Loucy (cell line): ENCODE results near the gene POFUT1.
"Not testable (repeated sequence)": the region's sequence is repeated elsewhere in the genome, so short reads cannot be mapped to it uniquely, and the experiment has no call there.

Experiments
- H2AFZ ChIP-seq: fragments of 200-600 bp; sonication (generic); 2 replicates; pipeline ENCODE4 v1.6.0; 2016; ENCODE audit warnings: antibody characterized with exemption, mild to moderate bottlenecking, low read length, moderate library complexity
- H3F3A ChIP-seq: fragments of 200-600 bp; 2 replicates; pipeline ENCODE4 v1.6.0; 2016; ENCODE audit warnings: antibody characterized with exemption, low read depth, mild to moderate bottlenecking
- H3K27me3 ChIP-seq: fragments of 200-600 bp; sonication (generic); 2 replicates; pipeline ENCODE4 v1.6.1; 2014; ENCODE audit warnings: low read length, mild to moderate bottlenecking; ENCODE audit not compliant: insufficient read depth, poor library complexity, severe bottlenecking
- H3K36me3 ChIP-seq: fragments of 200-600 bp; sonication (generic); 2 replicates; pipeline ENCODE4 v1.6.1; 2016; ENCODE audit warnings: low read length; ENCODE audit not compliant: insufficient read depth
- H3K4me1 ChIP-seq: fragments of 200-600 bp; sonication (generic); 2 replicates; pipeline ENCODE4 v1.5.1; 2014; ENCODE audit warnings: low read length, mild to moderate bottlenecking; ENCODE audit not compliant: insufficient read depth, poor library complexity, severe bottlenecking
- H3K4me2 ChIP-seq: fragments of 200-600 bp; sonication (generic); 2 replicates; pipeline ENCODE4 v1.6.0; 2014; ENCODE audit warnings: antibody characterized with exemption, low read length, low read depth, mild to moderate bottlenecking; ENCODE audit not compliant: poor library complexity, severe bottlenecking
- H3K4me3 ChIP-seq: fragments of 200-600 bp; sonication (generic); 2 replicates; pipeline ENCODE4 v1.5.1; 2014; ENCODE audit warnings: low read length, mild to moderate bottlenecking, mixed read lengths; ENCODE audit not compliant: poor library complexity, severe bottlenecking
- H3K79me2 ChIP-seq: fragments of 200-600 bp; sonication (generic); 2 replicates; pipeline ENCODE4 v1.6.1; 2014; ENCODE audit warnings: low read length; ENCODE audit not compliant: insufficient read depth
- H3K9ac ChIP-seq: fragments of 200-600 bp; sonication (generic); 2 replicates; pipeline ENCODE4 v1.6.0; 2014; ENCODE audit warnings: mild to moderate bottlenecking, low read depth, low read length, moderate library complexity; ENCODE audit not compliant: poor library complexity, severe bottlenecking
- H3K9me2 ChIP-seq: fragments of 200-600 bp; sonication (generic); replicated peaks from 2 replicates; pipeline ENCODE4 v1.6.1; 2016; ENCODE audit warnings: low read depth, low read length, mixed read lengths
- H3K9me3 ChIP-seq: fragments of 200-600 bp; sonication (generic); 2 replicates; pipeline ENCODE4 v1.6.1; 2014; ENCODE audit warnings: mild to moderate bottlenecking, antibody characterized with exemption, low read length, low read depth; ENCODE audit not compliant: insufficient read depth
- H4K20me1 ChIP-seq: fragments of 200-600 bp; sonication (generic); 2 replicates; pipeline ENCODE4 v1.6.0; 2014; ENCODE audit warnings: antibody characterized with exemption, low read length, mild to moderate bottlenecking; ENCODE audit not compliant: insufficient read depth, poor library complexity, severe bottlenecking
- CTCF ChIP-seq: fragments of 200-600 bp; sonication (generic); conservative IDR thresholded peaks from 2 replicates; pipeline ENCODE4 v1.5.1; 2014; ENCODE audit warnings: mild to moderate bottlenecking, antibody characterized with exemption, low read length
- EZH2phosphoT487 ChIP-seq: fragments of 200-600 bp; IDR thresholded peaks from 2 replicates; pipeline ENCODE4 v1.6.1; 2018; ENCODE audit warnings: antibody characterized with exemption, mild to moderate bottlenecking, moderate library complexity, borderline replicate concordance

POFUT1 gene

DNA sequence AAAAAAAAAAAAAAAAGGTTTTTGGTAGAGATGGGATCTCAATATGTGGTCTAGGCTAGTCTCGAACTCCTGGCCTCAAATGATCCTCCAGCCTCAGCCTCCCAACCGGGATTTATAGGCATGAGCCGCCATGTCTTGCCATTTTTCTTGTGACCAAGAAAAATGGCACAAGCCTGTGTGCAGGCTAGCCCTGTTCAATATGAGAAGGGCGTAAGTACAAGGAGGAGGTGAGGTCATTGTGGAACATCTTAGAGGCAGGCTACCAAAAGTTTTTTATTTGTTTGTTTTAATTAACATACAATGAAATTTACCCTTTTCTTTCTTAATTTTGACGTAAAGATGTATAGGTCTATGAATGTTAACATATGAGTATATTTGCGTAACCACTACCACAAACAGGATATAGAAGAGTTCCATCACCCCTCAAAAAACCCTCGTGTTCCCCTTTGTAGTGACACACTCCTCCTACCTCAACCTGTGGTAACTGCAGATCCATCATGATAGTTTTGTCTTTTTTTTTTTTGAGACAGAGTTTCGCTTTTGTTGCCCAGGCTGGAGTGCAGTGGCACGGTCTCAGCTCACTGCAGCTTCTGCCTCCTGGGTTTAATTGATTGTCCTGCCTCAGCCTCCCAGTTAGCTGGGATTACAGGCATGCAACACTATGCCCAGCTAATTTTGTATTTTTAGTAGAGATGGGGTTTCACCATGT is 41.5 kb downstream of the POFUT1 start:
- no peaks in the 10 kb centered on the region for H4K20me1 ChIP-seq
- H3K4me2 ChIP-seq: no peak overlapping the region
- H3K27me3 ChIP-seq: no peaks in the 10 kb centered on the region
- H3K9me2 ChIP-seq: no peaks in the 10 kb centered on the region
- H3K4me3 ChIP-seq: no peak overlapping the region
- TF ChIP-seq EZH2phosphoT487 (no peak), CTCF (no peak)
- no peak overlapping the region for H3K9ac ChIP-seq
- H3F3A ChIP-seq: no peaks in the 10 kb centered on the region
- H3K9me3 ChIP-seq: no peaks in the 10 kb centered on the region
- no peak overlapping the region for H2AFZ ChIP-seq
- H3K36me3 ChIP-seq: no peaks in the 10 kb centered on the region
- no peaks in the 10 kb centered on the region for H3K4me1 ChIP-seq
- H3K79me2 ChIP-seq: no peaks in the 10 kb centered on the region

- TF ChIP-seq EZH2phosphoT487 (no peak), CTCF (no peak)
- Histone ChIP-seq H3K4me3 (no peak overlapping the region), H3F3A (no peaks in the 10 kb centered on the region), H3K79me2 (no peaks in the 10 kb centered on the region), H2AFZ (no peak overlapping the region), H4K20me1 (no peaks in the 10 kb centered on the region), H3K9me2 (no peaks in the 10 kb centered on the region), H3K27me3 (no peaks in the 10 kb centered on the region), H3K36me3 (no peaks in the 10 kb centered on the region), H3K9ac (no peak overlapping the region), H3K9me3 (no peaks in the 10 kb centered on the region), H3K4me2 (no peak overlapping the region), H3K4me1 (no peaks in the 10 kb centered on the region)
Measured at GRCh38 chr20:32251470-32251869, 43.8 kb downstream of the POFUT1 start.

- no peaks in the 10 kb centered on the region for H3K27me3 ChIP-seq
- H2AFZ ChIP-seq: no peak overlapping the region
- H3K36me3 ChIP-seq: no peaks in the 10 kb centered on the region
- H3K9me3 ChIP-seq: no peaks in the 10 kb centered on the region
- no peaks in the 10 kb centered on the region for H3F3A ChIP-seq
- H3K4me2 ChIP-seq: no peak overlapping the region
- H3K9me2 ChIP-seq: no peaks in the 10 kb centered on the region
- no peaks in the 10 kb centered on the region for H3K4me1 ChIP-seq
- H3K79me2 ChIP-seq: no peaks in the 10 kb centered on the region
- no peaks in the 10 kb centered on the region for H4K20me1 ChIP-seq
- no peak for TF ChIP-seq CTCF
- TF ChIP-seq EZH2phosphoT487: no peak
- H3K4me3 ChIP-seq: no peak overlapping the region
- H3K9ac ChIP-seq: no peak overlapping the region
Measured at GRCh38 chr20:32252189-32252588, 44.5 kb downstream of the POFUT1 start.

- not testable (repeated sequence) for H4K20me1 ChIP-seq, H3K4me3 ChIP-seq, H2AFZ ChIP-seq, H3K9me2 ChIP-seq, H3K4me1 ChIP-seq, H3K4me2 ChIP-seq, H3F3A ChIP-seq, H3K36me3 ChIP-seq, H3K9me3 ChIP-seq, H3K9ac ChIP-seq, H3K79me2 ChIP-seq, H3K27me3 ChIP-seq
Measured at GRCh38 chr20:32260973-32261372, 53.3 kb downstream of the POFUT1 start.
